Measurements from ENCODE around the gene TMEM161B. TPM values are rescaled to one million over a fixed set of nuclear protein-coding genes. Genes with fewer than 3 reads are reported as not detected.

TMEM161B gene
- polyA plus RNA-seq, 2 of the 4 experiments (the other 2 are of a cell fraction) = 12.9 to 30.4 TPM

- Histone ChIP-seq H3K4me1 (no peaks in the 10 kb centered on the region), H3K4me3 (no peak overlapping the region), H3K4me2 (no peak overlapping the region), H3K27ac (no peak overlapping the region), H3K9me3 (no peaks in the 10 kb centered on the region)
- FAIRE-seq (no peak), DNase-seq (ENCODE audit: low read depth in 1 of 2, low spot score in 1 of 2) (no peak), ATAC-seq (no peak)
- ChIA-PET POLR2A (no interaction called here), CTCF (no interaction called here)
- TF ChIP-seq POLR2AphosphoS2 (conservative IDR thresholded peaks at IDR 0.05; ENCODE audit: low read length) = no peak
- no peak for TF ChIP-seq ZC3H11A (IDR thresholded peaks at IDR 0.05)
- no peak for TF ChIP-seq MAZ (IDR thresholded peaks at IDR 0.05; ENCODE audit: borderline replicate concordance, low read depth, low read length)
- TF ChIP-seq ELK1 (IDR thresholded peaks at IDR 0.05; ENCODE audit: low read depth, low read length) = no peak
- no peak for TF ChIP-seq HMGXB4 (CRISPR knock-in tag; IDR thresholded peaks at IDR 0.05; ENCODE audit: borderline replicate concordance)
- no peak for TF ChIP-seq CHD2 (IDR thresholded peaks at IDR 0.05; ENCODE audit: low read length, partially characterized antibody)
- no peak for TF ChIP-seq EHMT2 (IDR thresholded peaks at IDR 0.05; ENCODE audit: low read depth)
- 48% methylated on average over 7 of the region's 7 CpGs for WGBS (ENCODE audit: missing lambda C conversion rate)
These were observed 109.1 kb downstream of the TMEM161B start for GRCh38 chr5:88159591-88159990.

- TF ChIP-seq USF2 (IDR thresholded peaks at IDR 0.05) (no peak), HOXB13 (CRISPR knock-in tag; IDR thresholded peaks at IDR 0.05; ENCODE audit: low read depth) (no peak), KDM5A (IDR thresholded peaks at IDR 0.05) (no peak), ZC3H11A (IDR thresholded peaks at IDR 0.05) (no peak), MAFK (IDR thresholded peaks at IDR 0.05; ENCODE audit: partially characterized antibody) (peak; percentile 68)
- no peaks in the 10 kb centered on the region for H3K4me1 ChIP-seq
- 27% methylated on average over 2 of the region's 2 CpGs for WGBS (ENCODE audit: missing lambda C conversion rate)
- DNase-seq (ENCODE audit: low read depth in 1 of 2, low spot score in 1 of 2) = no peak
- POLR2A ChIA-PET = no interaction called here
- CTCF ChIA-PET = interaction anchor here (0.9 to 1.2 kb wide), 2 partner anchors 15 to 17 kb away, joined by 3 read pairs; no protein-coding TSS in a partner anchor
- ATAC-seq = no peak
- no peak overlapping the region for H3K27ac ChIP-seq
- FAIRE-seq = no peak
- H3K9me3 ChIP-seq = no peaks in the 10 kb centered on the region
- H3K4me3 ChIP-seq = no peak overlapping the region
- H3K4me2 ChIP-seq = no peak overlapping the region
These were observed 110.6 kb downstream of the TMEM161B start for GRCh38 chr5:88158056-88158455.

- WGBS (ENCODE audit: missing lambda C conversion rate) = 91% methylated on average over 1 of the region's 1 CpG
- DNase-seq (ENCODE audit: low read depth in 1 of 2, low spot score in 1 of 2) (no peak), FAIRE-seq (no peak), ATAC-seq (no peak)
- Histone ChIP-seq H3K4me2 (no peak overlapping the region), H3K4me3 (no peak overlapping the region), H3K4me1 (no peaks in the 10 kb centered on the region), H3K27ac (no peak overlapping the region), H3K9me3 (peaks cover 13% of the 10 kb centered on the region; the same call in 2 of the 3 replicates)
- ChIA-PET POLR2A (no interaction called here), CTCF (interaction anchor here (1.1 kb wide), 1 partner anchor 10 kb away, joined by 3 read pairs; no protein-coding TSS in a partner anchor)
- TF ChIP-seq POLR2AphosphoS2 (conservative IDR thresholded peaks at IDR 0.05; ENCODE audit: low read length) (no peak), JUNB (IDR thresholded peaks at IDR 0.05) (no peak), USF2 (IDR thresholded peaks at IDR 0.05) (no peak), ELK1 (IDR thresholded peaks at IDR 0.05; ENCODE audit: low read depth, low read length) (no peak), TFCP2L1 (CRISPR knock-in tag; IDR thresholded peaks at IDR 0.05) (no peak), HMGXB4 (CRISPR knock-in tag; IDR thresholded peaks at IDR 0.05; ENCODE audit: borderline replicate concordance) (no peak), FOXS1 (CRISPR knock-in tag; IDR thresholded peaks at IDR 0.05) (no peak)
These were observed 113.8 kb downstream of the TMEM161B start for GRCh38 chr5:88154891-88155290.
